GM12801 (cell line): Measurements from ENCODE around the gene RPS2.

Source experiments
- TF ChIP-seq, protein P1 (sequence below): IDR thresholded peaks from one replicate; pipeline ENCODE4 v1.5.1; 2011; ENCODE audit warnings: control low read depth; ENCODE audit not compliant: insufficient read length; ENCODE audit errors: extremely low read depth

RPS2 gene

DNA sequence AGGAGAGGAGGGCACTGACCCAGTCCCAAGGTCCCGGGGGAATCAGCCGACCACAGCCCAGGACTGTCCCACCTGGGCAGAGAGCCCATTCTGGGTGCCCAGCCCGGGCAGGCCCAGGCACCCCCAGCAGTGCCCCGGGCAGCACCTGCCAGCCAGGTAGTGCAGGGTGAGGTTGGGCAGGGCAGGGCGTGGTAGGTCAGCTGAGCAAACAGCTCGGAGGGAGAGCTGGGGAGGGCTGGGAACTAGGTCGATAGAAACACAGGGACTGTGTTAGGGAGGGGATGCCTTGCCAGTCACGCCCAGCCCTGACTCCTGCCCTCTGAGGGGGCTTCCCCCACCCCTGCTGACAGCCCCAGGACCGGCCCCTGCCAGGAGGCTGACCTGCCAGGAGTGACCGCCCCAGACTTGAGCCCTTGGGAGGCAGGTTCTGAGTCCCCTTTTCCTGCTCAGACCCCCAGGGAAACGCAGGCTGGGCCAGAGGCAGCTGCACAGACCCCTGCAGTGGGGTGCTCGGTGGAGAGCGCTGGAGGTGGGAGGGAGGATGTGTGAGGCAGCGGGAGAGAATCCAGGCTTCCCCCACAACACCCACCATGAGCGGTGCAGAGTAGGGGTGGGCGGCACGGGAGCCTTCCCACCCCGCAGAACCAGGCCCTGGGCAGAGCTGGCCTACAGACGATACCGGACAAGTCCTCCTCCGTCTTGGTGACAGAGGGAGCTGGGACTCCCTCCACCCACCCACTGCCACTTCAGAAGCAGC, 51.1 kb downstream of the RPS2 start:
- TF ChIP-seq, protein P1, sequence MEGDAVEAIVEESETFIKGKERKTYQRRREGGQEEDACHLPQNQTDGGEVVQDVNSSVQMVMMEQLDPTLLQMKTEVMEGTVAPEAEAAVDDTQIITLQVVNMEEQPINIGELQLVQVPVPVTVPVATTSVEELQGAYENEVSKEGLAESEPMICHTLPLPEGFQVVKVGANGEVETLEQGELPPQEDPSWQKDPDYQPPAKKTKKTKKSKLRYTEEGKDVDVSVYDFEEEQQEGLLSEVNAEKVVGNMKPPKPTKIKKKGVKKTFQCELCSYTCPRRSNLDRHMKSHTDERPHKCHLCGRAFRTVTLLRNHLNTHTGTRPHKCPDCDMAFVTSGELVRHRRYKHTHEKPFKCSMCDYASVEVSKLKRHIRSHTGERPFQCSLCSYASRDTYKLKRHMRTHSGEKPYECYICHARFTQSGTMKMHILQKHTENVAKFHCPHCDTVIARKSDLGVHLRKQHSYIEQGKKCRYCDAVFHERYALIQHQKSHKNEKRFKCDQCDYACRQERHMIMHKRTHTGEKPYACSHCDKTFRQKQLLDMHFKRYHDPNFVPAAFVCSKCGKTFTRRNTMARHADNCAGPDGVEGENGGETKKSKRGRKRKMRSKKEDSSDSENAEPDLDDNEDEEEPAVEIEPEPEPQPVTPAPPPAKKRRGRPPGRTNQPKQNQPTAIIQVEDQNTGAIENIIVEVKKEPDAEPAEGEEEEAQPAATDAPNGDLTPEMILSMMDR = no peak

- TF ChIP-seq, protein P1 = no peak
Measured at GRCh38 chr16:1912215-1912543, 52.4 kb downstream of the RPS2 start.
